NCI-H748 (cell line): ENCODE data around the gene RPN2.

Experiments
- DNase-seq: peaks from one replicate; lab custom pipeline; 2025; ENCODE audit not compliant: unreplicated experiment; lab: John Stamatoyannopoulos, UW

RPN2 gene

GRCh38 chr20:37261714-37262113 lies 82.6 kb downstream of the RPN2 start, which contains the start of gene GHRH:
Gene GHRH (minus strand): TSS chr20:37261814. CDS start chr20:37256889, 4,925 bp downstream.
- DNase-seq = no peak

DNA sequence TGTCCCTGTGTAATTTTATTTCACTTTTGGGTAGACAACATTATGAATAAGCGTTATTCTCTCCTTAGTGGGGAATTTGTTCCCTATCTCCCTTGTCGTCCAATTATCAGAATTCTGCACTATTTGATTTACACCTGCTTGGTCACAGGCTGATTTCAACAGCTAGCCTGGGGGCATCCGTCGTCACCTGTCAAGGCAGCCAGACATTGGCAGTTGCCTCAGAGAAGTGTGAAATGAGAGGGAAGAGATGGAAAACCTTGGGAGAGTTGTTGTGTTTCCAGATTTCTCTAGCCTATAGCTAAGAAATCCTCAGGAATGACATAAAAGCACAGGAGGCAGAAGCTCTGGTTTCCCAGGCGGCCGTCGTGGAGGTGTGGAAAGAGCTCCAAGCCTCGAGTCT lies 83.4 kb downstream of the RPN2 start:
- no peak for DNase-seq

- DNase-seq = no peak
Observed at GRCh38 chr20:37263686-37264085, 84.6 kb downstream of the RPN2 start.

- no peak for DNase-seq
Observed at GRCh38 chr20:37265152-37265551, 86.0 kb downstream of the RPN2 start.

DNA sequence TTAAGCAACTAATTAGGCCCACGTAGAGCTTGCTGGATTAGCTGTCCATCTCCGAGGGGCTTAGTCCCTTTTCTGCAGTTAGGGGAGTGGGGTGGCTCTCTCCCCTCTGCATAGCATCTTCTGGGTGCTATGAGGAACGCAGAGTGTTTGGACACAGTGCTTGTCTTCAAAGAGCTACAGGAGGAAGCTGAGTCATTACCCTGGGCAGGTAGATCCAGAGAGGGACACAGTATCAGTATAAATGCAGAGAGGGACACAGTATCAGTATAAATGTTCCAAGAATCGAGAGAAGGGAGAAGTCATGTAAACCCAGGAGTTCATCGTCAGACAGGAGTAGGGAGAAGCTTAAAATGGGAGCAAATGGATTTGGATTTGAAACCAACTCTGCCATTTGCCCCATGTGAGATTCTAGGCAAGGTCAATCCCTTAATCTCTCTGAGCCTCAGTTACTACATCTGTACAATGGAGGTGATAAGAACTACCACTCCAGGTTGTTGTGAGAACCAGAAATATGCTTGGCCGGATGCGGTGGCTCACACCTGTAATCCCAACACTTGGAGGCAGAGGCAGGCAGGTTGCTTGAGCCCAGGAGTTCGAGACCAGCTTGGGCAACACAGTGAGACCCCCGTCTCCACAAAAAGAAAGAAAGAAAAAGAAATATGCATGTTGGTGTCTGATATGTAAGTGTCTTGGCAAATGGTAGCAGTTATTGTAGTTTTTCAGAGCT lies 88.0 kb downstream of the RPN2 start:
- no peak for DNase-seq

DNA sequence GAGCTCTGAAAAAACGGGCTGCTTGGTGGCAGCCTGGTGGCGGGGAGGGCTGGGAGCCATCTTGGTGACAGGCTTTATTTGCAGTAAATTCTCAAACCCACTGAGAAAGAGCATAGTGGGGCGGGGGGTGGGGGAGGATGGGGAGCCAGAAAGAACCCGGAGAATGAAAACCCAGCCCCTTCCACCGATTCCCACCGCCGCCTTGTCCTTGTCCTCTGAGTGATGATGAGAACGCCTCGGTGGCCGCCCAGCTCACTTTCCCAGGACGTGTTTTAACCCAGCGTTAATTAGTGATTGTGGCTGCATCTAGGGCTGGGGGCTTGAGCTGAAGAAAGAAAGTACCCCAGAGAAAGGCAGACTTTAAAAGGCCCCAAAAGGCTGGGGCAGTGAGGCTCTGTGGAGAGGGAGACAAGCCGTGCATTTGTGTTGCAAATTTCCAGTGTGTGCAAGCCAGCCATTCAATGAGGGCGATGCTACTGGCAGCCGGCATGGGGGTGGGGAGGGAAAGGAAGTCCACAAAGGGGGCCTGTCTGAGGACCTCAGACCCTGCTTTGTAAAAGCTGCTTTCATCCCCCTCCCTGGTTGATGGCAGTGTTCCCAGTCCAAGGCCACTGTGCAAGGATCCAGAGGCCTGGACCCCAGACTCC lies 88.7 kb downstream of the RPN2 start:
- DNase-seq = no peak

GRCh38 chr20:37270576-37271420 lies 91.7 kb downstream of the RPN2 start:
- no peak for DNase-seq

GRCh38 chr20:37271421-37271768 lies 92.3 kb downstream of the RPN2 start:
- DNase-seq = no peak

DNA sequence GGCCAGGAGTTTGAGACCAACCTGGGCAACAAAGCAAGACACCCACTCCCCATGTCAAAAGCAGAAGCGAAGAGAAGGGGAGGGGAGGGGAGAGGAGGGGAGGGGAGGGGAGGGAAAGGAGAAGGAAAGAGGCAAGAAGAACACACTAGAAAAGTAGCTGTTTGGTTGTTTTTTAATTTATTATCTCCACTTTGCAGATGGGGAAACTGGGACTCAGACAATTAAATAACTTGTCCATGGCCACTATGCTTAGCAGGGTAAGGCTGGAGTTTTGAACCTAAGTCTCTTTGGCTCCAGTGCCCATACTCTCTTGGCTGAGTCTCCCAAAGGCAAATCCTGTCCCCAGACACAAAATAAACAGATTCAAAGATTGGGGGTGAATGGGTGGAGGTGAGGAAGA lies 94.9 kb downstream of the RPN2 start:
- no peak for DNase-seq

DNA sequence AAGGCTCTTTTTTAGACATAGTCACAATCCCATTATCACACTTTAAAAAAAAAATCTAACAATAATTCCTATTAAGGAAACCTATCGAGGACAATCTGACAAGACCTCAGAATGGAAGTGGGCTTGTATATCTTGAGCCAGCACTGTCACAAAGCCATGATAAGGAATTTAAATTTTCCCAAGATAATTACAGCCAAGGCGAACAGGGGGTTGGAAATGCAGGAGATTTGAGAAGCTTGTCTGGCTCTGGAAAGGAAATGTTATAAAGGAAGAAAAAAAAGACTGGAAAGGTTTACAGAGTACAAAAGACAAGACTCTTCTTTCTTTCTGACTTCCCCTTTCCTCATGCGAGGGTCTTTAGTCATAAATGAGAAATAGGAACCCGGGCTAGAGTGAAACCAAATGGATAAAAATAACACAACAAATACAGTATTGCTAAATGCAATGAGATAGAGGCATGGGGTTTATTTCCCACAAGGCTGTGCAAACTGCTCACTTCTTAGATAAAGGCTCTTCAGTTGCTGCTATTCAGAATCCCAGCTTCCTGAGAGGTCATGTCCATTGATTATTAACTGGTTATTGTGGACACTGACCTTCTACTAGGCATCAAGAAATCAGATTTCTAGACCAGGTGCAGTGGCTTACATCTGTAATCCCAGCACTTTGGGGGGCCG lies 95.9 kb downstream of the RPN2 start:
- DNase-seq = no peak

DNA sequence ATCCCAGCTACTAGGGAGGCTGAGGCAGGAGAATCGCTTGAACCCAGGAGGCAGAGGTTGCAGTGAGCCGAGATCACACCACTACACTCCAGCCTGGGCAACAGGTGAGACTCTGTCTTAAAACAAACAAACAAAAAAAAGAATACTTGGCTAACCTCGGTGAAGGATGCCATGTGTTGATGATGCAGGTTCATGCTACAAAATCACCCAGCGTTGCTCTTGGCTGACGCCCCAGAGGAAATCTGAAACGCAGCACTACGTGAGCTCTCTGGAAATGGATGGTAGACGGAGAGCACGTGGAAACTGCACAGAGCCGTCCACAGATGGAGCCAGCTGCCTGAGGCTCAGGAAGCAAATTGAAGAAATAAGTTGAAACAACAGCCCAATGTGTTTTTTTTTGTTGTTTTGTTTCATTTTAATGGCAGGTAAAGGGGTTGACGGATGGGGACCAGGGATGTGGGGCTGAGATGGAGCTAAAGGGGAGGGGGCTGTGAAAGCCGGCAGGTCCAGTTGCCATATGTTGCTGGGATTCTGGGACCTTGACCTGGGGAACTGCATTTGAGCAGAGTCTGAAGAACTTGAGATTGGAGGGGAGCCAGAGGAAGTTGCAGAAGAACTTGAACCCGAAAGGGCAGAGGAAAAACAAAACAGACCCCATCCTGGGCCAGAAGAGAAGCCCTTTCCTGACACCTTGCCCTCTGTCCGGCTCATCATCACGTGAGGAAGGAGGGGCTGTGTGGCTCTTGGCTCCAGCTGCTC lies 97.5 kb downstream of the RPN2 start:
- peak; percentile 28 for DNase-seq

DNA sequence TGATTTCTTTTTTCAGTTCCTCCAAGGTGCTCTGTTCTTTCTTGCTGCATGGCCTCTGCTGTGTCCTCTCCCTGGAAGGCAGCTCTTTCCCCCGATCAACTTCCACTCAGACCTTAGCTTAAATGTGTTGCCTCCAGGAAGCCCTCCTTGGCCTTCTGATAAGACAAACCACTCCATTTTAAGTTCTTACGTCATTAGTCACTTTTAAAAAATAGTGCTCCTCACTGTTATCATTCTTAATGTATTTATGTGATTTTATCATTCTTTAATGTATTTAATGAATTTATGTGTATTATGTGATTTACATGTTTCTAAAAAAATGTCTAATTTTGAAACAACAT lies 98.1 kb downstream of the RPN2 start:
- DNase-seq = no peak

- DNase-seq = no peak
Observed at GRCh38 chr20:37278966-37279590, 99.9 kb downstream of the RPN2 start.

GRCh38 chr20:37279820-37280219 lies 100.7 kb downstream of the RPN2 start:
- DNase-seq = no peak

DNA sequence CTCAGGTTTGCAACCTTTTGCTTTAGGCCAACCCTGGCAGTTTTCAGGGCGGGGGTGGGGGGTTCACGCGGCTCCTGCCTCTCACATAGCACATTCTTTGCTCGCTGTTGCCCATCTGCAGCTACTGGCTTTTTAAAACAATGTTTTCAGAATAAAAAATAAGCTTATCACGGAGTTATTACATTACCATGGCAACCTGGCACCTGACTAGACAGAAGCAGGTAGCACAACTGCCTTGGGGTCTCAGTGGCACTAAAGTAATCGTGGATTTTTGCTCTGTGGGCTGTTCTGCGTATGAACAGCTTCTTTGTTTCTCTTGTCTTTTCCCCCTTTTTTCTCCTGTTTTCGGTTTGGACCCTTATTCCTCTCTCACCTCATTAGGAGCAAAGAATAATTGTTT lies 101.3 kb downstream of the RPN2 start:
- DNase-seq = peak; percentile 13

DNA sequence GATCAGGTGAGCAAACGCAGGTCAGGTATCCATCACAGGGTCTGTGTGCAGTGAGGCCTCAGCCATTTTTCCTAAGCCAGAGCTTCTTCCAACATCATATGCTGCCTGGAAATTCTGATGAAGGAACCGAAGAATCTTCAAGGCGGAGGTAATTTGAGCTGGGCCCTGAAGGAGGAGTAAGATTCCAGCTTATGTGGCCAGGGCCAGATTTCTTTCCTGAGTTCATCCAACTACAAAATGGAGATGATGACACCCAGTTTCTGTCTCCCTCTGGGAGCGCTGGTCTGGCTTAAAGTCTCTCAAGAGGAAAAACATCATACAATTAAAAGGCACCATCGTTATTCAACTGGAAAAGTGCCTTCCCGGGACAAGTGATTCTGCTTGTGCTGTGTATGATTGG lies 103.4 kb downstream of the RPN2 start:
- no peak for DNase-seq

DNA sequence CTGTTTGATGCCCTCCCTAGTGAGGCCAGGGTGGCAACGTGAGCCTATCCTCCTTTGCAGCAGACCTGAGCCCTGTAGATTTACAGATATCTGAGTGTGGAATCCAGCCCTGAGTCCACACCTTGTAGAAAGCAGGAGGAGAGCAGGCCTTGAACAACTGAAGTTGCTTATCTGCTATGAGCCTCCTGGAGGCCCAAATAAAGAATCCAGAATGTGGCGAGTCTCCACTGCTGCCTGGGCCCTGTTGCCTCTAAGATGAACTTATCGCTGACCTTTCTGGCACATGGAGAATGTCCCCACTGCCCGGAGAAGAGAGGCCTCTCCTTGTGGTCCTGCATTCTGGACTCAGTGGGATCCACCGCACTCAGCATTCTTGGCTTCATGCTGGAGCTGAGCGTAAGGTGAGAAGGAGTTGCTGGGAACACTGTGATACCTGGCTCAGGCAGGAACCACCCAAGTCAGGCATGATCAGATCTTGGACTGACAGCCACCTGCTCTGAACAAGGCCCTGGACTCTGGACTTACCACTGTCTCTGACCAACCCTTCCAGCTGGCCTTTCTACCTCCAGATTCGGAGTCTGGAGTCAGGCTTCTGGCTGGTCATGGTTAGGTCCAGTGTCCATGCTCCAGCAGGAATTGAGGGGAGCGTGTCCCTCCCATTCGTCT lies 104.5 kb downstream of the RPN2 start:
- DNase-seq = no peak

GRCh38 chr20:37284691-37285161 lies 105.6 kb downstream of the RPN2 start:
- DNase-seq = no peak

GRCh38 chr20:37285664-37286374 lies 106.7 kb downstream of the RPN2 start:
- DNase-seq = no peak
